Measurements from ENCODE around the gene CREB3.
A peak's percentile ranks its signal among the peaks of the same experiment; 100 is the strongest.

The CREB3 gene, protein sequence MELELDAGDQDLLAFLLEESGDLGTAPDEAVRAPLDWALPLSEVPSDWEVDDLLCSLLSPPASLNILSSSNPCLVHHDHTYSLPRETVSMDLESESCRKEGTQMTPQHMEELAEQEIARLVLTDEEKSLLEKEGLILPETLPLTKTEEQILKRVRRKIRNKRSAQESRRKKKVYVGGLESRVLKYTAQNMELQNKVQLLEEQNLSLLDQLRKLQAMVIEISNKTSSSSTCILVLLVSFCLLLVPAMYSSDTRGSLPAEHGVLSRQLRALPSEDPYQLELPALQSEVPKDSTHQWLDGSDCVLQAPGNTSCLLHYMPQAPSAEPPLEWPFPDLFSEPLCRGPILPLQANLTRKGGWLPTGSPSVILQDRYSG

DNA sequence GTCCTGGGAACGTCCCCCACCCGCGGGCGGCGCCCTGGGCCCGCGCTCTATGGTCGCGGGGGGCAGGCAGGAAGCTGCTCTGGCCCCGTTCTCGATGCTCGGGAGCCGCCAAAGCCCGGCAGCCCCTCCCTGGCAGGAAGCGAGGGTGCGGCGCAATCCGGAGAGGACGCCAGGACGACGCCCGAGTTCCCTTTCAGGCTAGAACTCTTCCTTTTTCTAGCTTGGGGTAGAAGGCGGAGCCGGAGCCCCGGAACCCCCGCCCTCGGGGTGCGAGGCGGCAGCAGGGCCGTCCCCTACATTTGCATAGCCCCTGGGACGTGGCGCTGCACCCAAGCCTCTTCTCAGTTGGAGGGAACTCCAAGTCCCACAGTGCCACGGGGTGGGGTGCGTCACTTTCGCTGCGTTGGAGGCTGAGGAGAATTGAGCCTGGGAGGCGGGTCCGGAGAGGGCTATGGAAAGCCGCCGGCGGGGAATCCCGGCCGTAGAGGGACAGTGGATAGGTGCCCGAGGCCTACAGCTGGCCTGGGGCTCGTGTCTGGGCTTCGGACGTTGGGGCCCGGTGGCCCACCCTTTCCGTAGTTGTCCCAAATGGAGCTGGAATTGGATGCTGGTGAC, at the start of gene CREB3, which contains the start of gene TLN1:
Gene CREB3, plus strand, starts transcription at position 482 of the 615 bp plus-strand sequence. Its CDS starts 107 bp downstream, at position 589.
Gene TLN1, minus strand, starts transcription at position 11 of the 615 bp plus-strand sequence. CDS start 6,501 bp downstream, outside the sequence.
- DNase-seq (ENCODE audit: low read depth in 3 of 3, low spot score in 1 of 3), result peak; percentile 87 to 94 (median 93)

DNA sequence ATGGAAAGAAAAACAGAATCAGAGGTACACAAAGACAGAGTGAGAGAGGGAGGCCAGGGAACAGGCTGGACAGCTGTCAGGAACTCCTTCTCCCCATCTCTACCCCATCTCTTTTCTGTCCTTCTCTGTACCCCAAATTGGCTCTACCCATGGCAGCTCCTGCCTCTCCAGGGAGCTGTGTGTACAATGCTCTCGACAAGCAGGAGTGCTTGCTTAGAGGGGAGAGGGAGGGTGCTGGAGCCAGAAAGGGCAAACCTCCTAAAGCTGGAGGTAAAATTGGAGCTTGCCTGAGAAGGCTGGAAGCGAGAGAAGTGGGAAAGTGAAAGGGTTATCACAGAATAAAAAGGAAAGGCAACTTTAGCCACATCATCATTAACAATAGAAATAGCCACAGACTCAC, 49.1 kb upstream of the CREB3 start:
- no peak for DNase-seq (ENCODE audit: low read depth in 3 of 3, low spot score in 1 of 3)

GRCh38 chr9:35684921-35685320, 47.5 kb upstream of the CREB3 start:
- no peak for DNase-seq (ENCODE audit: low read depth in 3 of 3, low spot score in 1 of 3)

GRCh38 chr9:35685506-35685905, 47.0 kb upstream of the CREB3 start:
- no peak for DNase-seq (ENCODE audit: low read depth in 3 of 3, low spot score in 1 of 3)

DNA sequence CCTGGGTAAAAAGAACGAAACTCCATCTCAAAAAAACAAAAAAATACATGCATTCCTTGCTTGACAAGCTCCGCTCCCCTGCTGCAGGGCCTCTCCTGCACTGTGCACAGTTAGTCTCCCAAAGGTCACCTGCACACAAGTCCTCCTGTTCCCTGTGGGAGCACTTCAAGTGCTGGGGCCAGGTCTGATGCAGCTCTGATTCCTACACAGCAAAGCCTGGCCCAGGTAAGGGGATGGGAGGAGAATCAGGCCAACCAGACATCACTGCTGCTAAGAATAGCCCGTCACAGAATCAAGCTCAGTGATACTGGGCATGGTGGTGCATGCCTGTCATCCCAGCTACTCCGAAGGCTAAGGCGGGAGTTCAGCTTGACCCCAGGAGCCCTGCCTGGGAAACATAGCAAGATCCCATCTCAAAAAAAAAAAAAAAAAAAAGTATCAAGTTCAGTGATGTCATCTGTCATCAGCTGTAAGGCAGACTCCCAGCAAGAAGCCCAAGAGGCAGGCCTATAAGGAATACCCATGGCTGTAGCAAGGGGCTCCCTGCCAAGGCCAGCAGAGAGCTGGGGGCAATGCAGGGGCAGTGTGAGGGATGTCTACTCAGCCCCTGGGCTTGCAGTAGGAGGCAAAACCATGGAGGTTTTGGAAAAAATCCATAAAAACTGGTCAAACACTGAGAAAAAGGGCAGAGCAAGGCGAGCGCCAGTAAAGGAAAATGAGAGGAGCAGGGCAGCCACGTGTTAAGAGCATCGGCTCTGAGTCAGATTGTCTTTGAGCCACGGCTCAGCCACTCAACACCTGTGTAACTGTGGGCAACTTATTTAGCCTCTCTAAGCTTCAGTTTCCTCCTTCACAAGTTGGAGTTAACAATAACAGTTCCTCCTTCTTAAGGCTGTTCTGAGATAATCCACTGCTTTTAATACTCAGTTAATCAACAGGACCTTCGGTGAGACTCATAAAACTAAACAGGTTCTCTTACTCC, 46.0 kb upstream of the CREB3 start:
- no peak for DNase-seq (ENCODE audit: low read depth in 3 of 3, low spot score in 1 of 3)

- DNase-seq (ENCODE audit: low read depth in 3 of 3, low spot score in 1 of 3), result no peak
Observed at GRCh38 chr9:35687306-35687705, 45.2 kb upstream of the CREB3 start.

- DNase-seq (ENCODE audit: low read depth in 3 of 3, low spot score in 1 of 3), result no peak
Observed at GRCh38 chr9:35687972-35688557, 44.4 kb upstream of the CREB3 start.

DNA sequence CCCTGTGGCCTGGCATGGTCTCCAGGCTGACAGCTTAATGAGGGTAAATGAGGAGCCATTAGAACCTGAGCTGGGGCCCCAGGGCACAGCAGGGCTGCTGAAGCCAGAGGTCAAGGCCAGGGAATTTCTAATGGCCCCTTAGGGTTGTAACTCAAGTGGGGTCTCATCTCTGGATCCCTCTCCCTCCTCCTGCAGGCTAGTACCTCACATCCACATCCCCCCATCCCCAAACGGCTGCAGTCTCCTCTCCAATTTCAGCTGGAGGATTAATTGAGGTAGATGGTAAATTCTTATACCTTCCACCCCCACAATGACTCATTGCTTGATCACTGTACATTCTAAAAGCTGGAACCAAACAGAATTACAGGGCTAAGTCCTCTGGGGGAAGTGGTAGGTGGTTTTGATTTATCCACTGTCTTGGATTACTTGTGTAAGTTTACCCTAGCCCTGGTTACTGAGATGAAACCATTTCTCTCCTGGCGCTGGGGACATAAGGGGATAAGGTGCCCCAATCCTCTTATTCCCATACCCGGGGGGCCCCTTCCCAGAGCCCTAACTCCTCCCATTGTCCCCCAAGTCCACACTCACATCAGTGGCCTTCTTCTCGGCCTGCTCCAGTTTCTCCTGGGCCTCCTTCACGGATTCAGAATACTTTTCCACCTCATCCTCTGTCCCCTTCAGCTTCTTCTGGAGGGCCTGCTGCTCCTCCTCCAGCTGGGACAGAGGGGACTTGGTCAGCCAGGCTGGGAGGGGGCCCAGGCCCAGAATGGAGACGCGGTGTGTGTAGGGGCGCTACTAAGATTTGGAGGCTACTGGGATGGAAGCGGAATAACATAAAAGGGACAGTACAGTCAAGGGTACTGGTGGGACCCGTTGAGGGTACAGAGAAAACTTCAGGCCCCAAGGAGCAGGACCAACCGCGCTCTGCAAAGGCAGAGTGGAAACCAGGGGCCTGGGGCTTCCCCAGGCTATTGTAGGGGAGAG, 43.6 kb upstream of the CREB3 start:
- DNase-seq (ENCODE audit: low read depth in 3 of 3, low spot score in 1 of 3), result no peak

- DNase-seq (ENCODE audit: low read depth in 3 of 3, low spot score in 1 of 3), result no peak
Observed at GRCh38 chr9:35689542-35690293, 42.7 kb upstream of the CREB3 start, which contains the start of gene TPM2. TPM2 (minus strand) TSS chr9:35689925; CDS start chr9:35689817, 108 bp downstream.

- no peak for DNase-seq (ENCODE audit: low read depth in 3 of 3, low spot score in 1 of 3)
Observed at GRCh38 chr9:35690294-35690613, 42.2 kb upstream of the CREB3 start.

DNA sequence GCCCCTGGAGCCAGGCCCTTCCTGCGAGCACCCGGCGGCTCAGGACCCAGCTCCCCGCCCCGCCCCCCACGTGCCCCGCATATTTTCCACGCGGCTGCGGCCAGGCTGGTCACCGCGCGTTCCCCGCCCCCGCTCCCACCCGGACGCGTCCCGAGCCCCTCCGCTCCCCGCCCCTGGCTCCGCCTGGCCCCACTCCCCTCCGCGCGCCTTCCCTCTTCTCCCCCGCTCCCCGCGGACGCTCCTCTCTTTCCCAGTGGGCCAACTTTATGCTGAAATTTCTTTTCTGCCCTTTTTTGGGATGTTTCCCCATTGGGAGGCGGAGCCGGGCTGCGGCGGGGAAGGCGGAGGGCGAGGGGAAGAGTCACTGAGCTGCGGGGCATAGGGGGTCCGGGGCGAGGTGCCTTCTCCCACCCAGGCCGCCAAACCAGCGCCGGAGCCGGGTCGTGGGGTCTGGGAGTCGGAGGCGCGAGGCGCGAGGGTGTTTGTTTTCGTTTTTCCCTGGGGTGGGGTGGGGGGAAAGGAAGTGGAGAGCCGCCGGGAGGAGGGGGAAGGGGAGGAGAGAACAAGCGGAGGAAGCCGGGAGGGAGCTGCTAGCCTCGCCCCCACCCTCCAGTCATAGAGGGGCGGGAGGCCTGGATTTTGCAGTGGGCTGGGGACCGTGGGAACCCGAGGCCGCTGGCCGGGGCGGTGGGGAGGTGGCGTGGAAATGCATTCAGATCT, 41.7 kb upstream of the CREB3 start:
- peak in 1 of 3 donors; percentile 17 for DNase-seq (ENCODE audit: low read depth in 3 of 3, low spot score in 1 of 3)

DNA sequence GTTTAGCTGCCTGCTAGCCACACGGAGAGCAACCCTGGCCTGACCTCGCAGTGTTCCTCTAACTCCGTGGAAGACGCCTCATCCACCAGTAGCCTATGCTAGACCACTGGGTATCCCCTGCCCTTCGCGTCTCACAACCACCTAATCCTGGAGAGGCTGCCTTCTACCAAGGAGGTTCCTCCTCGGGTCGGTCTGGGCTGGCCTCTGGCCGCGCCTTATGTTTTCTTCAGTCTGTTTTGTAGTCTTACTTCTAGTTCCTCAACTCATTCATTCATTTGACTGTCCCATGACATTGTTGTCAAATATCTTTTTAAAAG, 41.2 kb upstream of the CREB3 start:
- DNase-seq (ENCODE audit: low read depth in 3 of 3, low spot score in 1 of 3), result no peak

DNA sequence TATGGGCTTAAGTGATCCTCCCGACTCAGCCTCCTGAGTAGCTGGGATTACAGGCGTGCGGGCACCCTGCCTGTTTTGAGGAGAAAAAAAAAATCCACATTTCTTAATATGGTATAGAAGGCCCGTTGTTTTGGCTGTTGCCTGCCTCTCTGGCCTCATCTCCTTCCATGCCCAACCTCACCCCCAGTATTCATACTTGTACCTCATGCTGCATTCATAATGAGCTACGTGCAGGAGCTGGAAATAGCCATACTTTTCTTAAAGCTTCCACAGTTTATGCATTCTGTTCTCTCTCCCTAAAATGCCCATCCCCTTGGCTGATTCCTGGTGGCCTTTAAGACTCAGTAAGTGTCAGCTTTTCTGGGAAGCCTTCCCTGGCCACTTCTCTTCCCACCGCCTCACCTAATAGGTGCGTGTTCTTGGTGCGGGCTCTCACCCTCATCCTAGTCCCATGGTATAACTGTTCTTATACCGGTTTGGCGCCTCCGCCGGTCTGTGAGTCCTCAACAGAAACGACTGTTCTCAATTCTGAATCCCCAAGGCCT, 40.6 kb upstream of the CREB3 start:
- no peak for DNase-seq (ENCODE audit: low read depth in 3 of 3, low spot score in 1 of 3)

DNA sequence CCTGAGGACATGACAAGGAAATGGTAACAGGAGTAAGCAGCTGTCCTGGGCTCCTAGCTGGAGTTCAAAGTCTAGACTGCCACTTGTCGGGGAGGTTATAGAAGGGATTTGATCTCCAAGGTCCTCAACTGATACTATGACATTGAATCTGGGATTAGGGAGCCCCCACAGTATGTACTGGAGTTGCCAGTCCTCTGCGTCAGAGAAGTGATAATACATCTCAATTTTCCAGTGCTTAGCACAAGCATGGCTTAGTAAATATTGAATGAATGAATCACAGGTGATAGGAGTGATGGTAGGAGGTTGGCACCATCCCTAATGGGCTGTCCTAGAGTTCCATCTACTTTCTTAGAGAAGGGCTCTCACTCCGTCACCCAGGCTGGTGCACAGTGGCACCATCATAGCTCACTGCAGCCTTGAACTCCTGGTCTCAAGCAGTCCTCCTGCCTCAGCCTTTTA, 36.5 kb upstream of the CREB3 start:
- no peak for DNase-seq (ENCODE audit: low read depth in 3 of 3, low spot score in 1 of 3)

GRCh38 chr9:35696520-35697215, 35.8 kb upstream of the CREB3 start:
- peak in 2 of 3 donors; percentile 24 to 39 for DNase-seq (ENCODE audit: low read depth in 3 of 3, low spot score in 1 of 3)

- DNase-seq (ENCODE audit: low read depth in 3 of 3, low spot score in 1 of 3), result no peak
Observed at GRCh38 chr9:35697486-35697885, 35.0 kb upstream of the CREB3 start.

- no peak for DNase-seq (ENCODE audit: low read depth in 3 of 3, low spot score in 1 of 3)
Observed at GRCh38 chr9:35698231-35698630, 34.2 kb upstream of the CREB3 start.

- no peak for DNase-seq (ENCODE audit: low read depth in 3 of 3, low spot score in 1 of 3)
Observed at GRCh38 chr9:35700031-35700430, 32.4 kb upstream of the CREB3 start.

Data from stimulated activated CD4-positive, alpha-beta T cell treated with anti-CD3 and anti-CD28 coated beads, TNF-alpha, amount 100 ng/mL, for 1 hour (primary cell).